HCT116 (cell line): ENCODE results near the gene KIRREL3. TPM values are rescaled to one million over a fixed set of nuclear protein-coding genes. Genes with fewer than 3 reads are reported as not detected.

Source experiments
- ATAC-seq: fragments of 200-7000 bp; cut with Tn5 transposase; 2 replicates; pipeline ENCODE4 v1.9.1; 2020; ENCODE audit warnings: mild to moderate bottlenecking, moderate library complexity
- BruUV-seq: library from RNA; stranded (reverse); fragments of 400-500 nt; replicated peaks from 2 replicates; lab custom pipeline; 2021; lab: Mats Ljungman, UMichigan
- CTCF ChIA-PET: fragments of 300-600 bp; sonication (Branson Sonifier 250); formaldehyde crosslinking; loops from one replicate; lab custom pipeline; 2021; ENCODE audit warnings: antibody characterized with exemption; lab: Charles Lee
- POLR2A ChIA-PET: fragments of 300-600, 350-600 bp; sonication (Branson Sonifier 250); formaldehyde crosslinking; loops from one replicate; lab custom pipeline; 2021; ENCODE audit warnings: antibody characterized with exemption; lab: Charles Lee
- RAD21 ChIA-PET, 2 experiments: fragments of 300-600 bp; sonication (Branson Sonifier 250); formaldehyde crosslinking; loops; one replicate each; lab custom pipeline; 2023; ENCODE audit warnings: low total read pairs in 2 of 2; ENCODE audit not compliant: uncharacterized antibody in 2 of 2, unreplicated experiment in 2 of 2, low non-redundant PET in 1 of 2; lab: Charles Lee
- DNase-seq: peaks from one replicate; pipeline ENCODE4 v3.0.0-alpha.2; 2010; ENCODE audit warnings: low read depth, low spot score
- H2AFZ ChIP-seq: fragments of 200-600 bp; shearing (Covaris generic), sonication (generic); 2 replicates; pipeline ENCODE4 v1.6.1; 2017; ENCODE audit warnings: low read depth, mixed run types, mixed read lengths, antibody characterized with exemption, low read length; ENCODE audit not compliant: poor library complexity, severe bottlenecking
- H3K27ac ChIP-seq: 2 replicates; pipeline ENCODE4 v1.5.1; 2012; ENCODE audit warnings: low read depth, low read length
- H3K27me3 ChIP-seq: fragments of 200-600 bp; sonication (generic); 2 replicates; pipeline ENCODE4 v1.6.1; 2016; ENCODE audit warnings: mixed run types, low read length, mixed read lengths; ENCODE audit not compliant: insufficient read depth
- H3K36me3 ChIP-seq, 2 experiments: fragments of 200-500 bp in 1 of 2; fragments of 200-600 bp in 1 of 2; sonication (Bioruptor generic) in 1 of 2; sonication (generic) in 1 of 2; 2 replicates each; pipeline versions ENCODE4 v1.5.1 to v1.6.1; 2014 to 2016; ENCODE audit warnings: low read length in 2 of 2, inconsistent platforms in 1 of 2, mixed read lengths in 1 of 2, mixed run types in 1 of 2; ENCODE audit not compliant: insufficient read depth in 2 of 2, control insufficient read depth in 1 of 2
- H3K4me1 ChIP-seq, 2 experiments: fragments of 200-600 bp in 1 of 2; sonication (generic) in 1 of 2; 2 replicates each; pipeline versions ENCODE4 v1.5.1 to v1.6.1; 2012 to 2017; ENCODE audit warnings: low read length in 2 of 2, inconsistent platforms in 1 of 2, mild to moderate bottlenecking in 1 of 2, mixed read lengths in 1 of 2, mixed run types in 1 of 2, moderate library complexity in 1 of 2; ENCODE audit not compliant: insufficient read depth in 2 of 2, control insufficient read depth in 1 of 2
- H3K4me2 ChIP-seq: fragments of 200-600 bp; sonication (generic); 2 replicates; pipeline ENCODE4 v1.6.1; 2017; ENCODE audit warnings: mixed run types, low read length, mixed read lengths
- H3K4me3 ChIP-seq, 2 experiments: fragments of 200-600 bp in 1 of 2; sonication (generic) in 1 of 2; replicated peaks in 1 of 2; 2 replicates each; pipeline ENCODE4 v1.5.1; 2011 to 2016; ENCODE audit warnings: low read length in 2 of 2, control low read depth in 1 of 2, low read depth in 1 of 2, mild to moderate bottlenecking in 1 of 2, mixed read lengths in 1 of 2, mixed run types in 1 of 2
- H3K79me2 ChIP-seq: fragments of 200-600 bp; sonication (generic); 2 replicates; pipeline ENCODE4 v1.6.1; 2017; ENCODE audit warnings: mild to moderate bottlenecking, mixed run types, low read length, moderate library complexity, mixed read lengths; ENCODE audit not compliant: insufficient read depth
- H3K9ac ChIP-seq: fragments of 200-600 bp; sonication (generic); 2 replicates; pipeline ENCODE4 v1.6.1; 2016; ENCODE audit warnings: low read length, mixed read lengths
- H3K9me2 ChIP-seq: fragments of 200-600 bp; sonication (generic), shearing (Covaris generic); 2 replicates; pipeline ENCODE4 v1.6.1; 2017; ENCODE audit warnings: mixed run types, mild to moderate bottlenecking, moderate library complexity; ENCODE audit not compliant: insufficient read depth
- H3K9me3 ChIP-seq, 2 experiments: fragments of 200-500 bp in 1 of 2; fragments of 200-600 bp in 1 of 2; sonication (Bioruptor generic) in 1 of 2; sonication (generic) in 1 of 2; 2 replicates each; pipeline ENCODE4 v1.6.1; 2014 to 2017; ENCODE audit warnings: low read length in 2 of 2, mixed read lengths in 2 of 2, inconsistent platforms in 1 of 2, low read depth in 1 of 2, mild to moderate bottlenecking in 1 of 2, mixed run types in 1 of 2, moderate library complexity in 1 of 2; ENCODE audit not compliant: control insufficient read depth in 1 of 2, insufficient read depth in 1 of 2
- H4K20me1 ChIP-seq: fragments of 200-600 bp; sonication (generic), shearing (Covaris generic); 2 replicates; pipeline ENCODE4 v1.6.1; 2017; ENCODE audit warnings: mixed run types, mild to moderate bottlenecking, moderate library complexity; ENCODE audit not compliant: insufficient read depth
- CBX3 ChIP-seq: IDR thresholded peaks from 2 replicates; pipeline ENCODE4 v1.6.1; 2012; ENCODE audit warnings: low read depth
- CEBPB ChIP-seq: IDR thresholded peaks from 2 replicates; pipeline ENCODE4 v1.6.1; 2012; ENCODE audit warnings: low read depth
- EZH2 ChIP-seq: fragments of 200-600 bp; sonication (generic); IDR thresholded peaks from 2 replicates; pipeline ENCODE4 v1.6.1; 2017; ENCODE audit warnings: antibody characterized with exemption, mixed run types
- EZH2phosphoT487 ChIP-seq: fragments of 200-600 bp; IDR thresholded peaks from 2 replicates; pipeline ENCODE4 v1.6.1; 2018; ENCODE audit warnings: antibody characterized with exemption, borderline replicate concordance
- POLR2A ChIP-seq: IDR thresholded peaks from 2 replicates; pipeline ENCODE4 v1.7.0; 2011; ENCODE audit warnings: borderline replicate concordance; ENCODE audit not compliant: insufficient read depth, insufficient read length; ENCODE audit errors: extremely low read depth
- POLR2AphosphoS5 ChIP-seq: IDR thresholded peaks from 2 replicates; pipeline ENCODE4 v1.6.1; 2011; ENCODE audit warnings: mild to moderate bottlenecking, low read depth, low read length, moderate library complexity
- RAD21 ChIP-seq: IDR thresholded peaks from 2 replicates; pipeline ENCODE4 v1.6.1; 2012; ENCODE audit warnings: low read depth, mild to moderate bottlenecking
- SIN3A ChIP-seq: IDR thresholded peaks from 2 replicates; pipeline ENCODE4 v1.6.1; 2012; ENCODE audit warnings: low read depth
- SP1 ChIP-seq: IDR thresholded peaks from 2 replicates; pipeline ENCODE4 v1.6.1; 2012; ENCODE audit warnings: low read depth
- TCF7L2 ChIP-seq: IDR thresholded peaks from 2 replicates; pipeline ENCODE4 v1.7.0; 2011; ENCODE audit warnings: borderline replicate concordance, inconsistent platforms; ENCODE audit not compliant: insufficient read depth, insufficient read length; ENCODE audit errors: extremely low read depth
- YY1 ChIP-seq: IDR thresholded peaks from 2 replicates; pipeline ENCODE4 v1.6.1; 2011; ENCODE audit warnings: low read length, low read depth, moderate library complexity, mild to moderate bottlenecking; ENCODE audit not compliant: insufficient replicate concordance; ENCODE audit errors: extremely low read depth
- ZNF274 ChIP-seq: fragments of 200-500 bp; sonication (Bioruptor generic); IDR thresholded peaks from 2 replicates; pipeline ENCODE4 v1.6.1; 2014; ENCODE audit warnings: mild to moderate bottlenecking, low read depth, low read length, inconsistent platforms
- intact Hi-C: fragments of 100-400 bp; cut with micrococcal nuclease; formaldehyde crosslinking; loops from 2 replicates; pipeline ENCODE4 v1.10.0; 2022
- total RNA-seq: library from RNA; stranded (reverse); gene quantifications from one replicate; pipeline ENCODE4 v1.2.1, GENCODE V29; 2021; ENCODE audit not compliant: unreplicated experiment
- TF ChIP-seq, protein P1 (sequence below): IDR thresholded peaks from 2 replicates; pipeline ENCODE4 v1.6.1; 2012; ENCODE audit warnings: low read depth
- TF ChIP-seq, protein P2 (sequence below), 3 experiments: fragments of 200-600 bp in 1 of 3; sonication (generic) in 1 of 3; IDR thresholded peaks in 2 of 3; conservative IDR thresholded peaks in 1 of 3; 2 replicates each; pipeline ENCODE4 v1.5.1; 2012 to 2017; ENCODE audit warnings: low read depth in 2 of 3, low read length in 2 of 3, antibody characterized with exemption in 1 of 3, borderline replicate concordance in 1 of 3, control low read depth in 1 of 3, mild to moderate bottlenecking in 1 of 3, mixed read lengths in 1 of 3, mixed run types in 1 of 3, moderate library complexity in 1 of 3; ENCODE audit not compliant: insufficient read depth in 1 of 3

Gene KIRREL3
- total RNA-seq, 1 experiment from 2014 or later: not detected

DNA sequence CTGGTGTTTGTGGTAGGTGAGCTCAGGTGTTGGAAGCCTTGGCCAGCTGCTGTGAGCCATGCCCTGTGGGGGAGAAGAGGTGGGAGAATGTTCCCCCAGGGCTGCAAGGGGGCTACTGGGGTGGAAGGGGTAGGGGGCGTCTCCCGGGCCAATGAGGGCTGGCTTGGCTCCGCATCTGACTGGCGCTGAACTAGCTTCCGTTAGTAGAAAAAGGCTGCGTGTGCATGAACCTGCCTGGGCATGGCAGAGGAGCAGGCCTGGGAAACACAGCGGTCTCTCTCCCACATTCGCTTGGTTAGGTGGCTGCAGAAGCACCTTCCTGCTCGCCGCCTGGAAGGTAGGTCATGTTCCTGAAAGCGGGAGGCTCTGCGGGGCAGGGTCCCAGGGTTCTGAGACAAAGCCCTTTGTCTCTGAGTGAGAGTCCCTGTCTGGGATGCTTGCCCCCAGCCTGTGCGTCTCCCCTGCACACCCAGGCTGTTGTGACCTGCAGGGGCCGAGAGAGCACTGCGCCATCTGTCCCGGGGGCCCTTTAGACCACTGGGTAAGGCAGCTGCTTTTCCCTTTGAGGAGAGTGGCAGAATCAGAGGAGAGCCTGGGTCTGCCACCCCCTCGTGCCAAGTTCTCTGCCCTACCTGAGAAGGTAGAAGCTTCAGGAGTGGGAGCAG lies 466.3 kb downstream of the KIRREL3 start:
- TF ChIP-seq CBX3 (no peak), ZNF274 (no peak), SP1 (no peak), YY1 (no peak), EZH2phosphoT487 (no peak), EZH2 (no peak), TCF7L2 (no peak), POLR2AphosphoS5 (no peak), SIN3A (no peak), POLR2A (no peak), CEBPB (no peak), RAD21 (no peak)
- TF ChIP-seq, protein P1, sequence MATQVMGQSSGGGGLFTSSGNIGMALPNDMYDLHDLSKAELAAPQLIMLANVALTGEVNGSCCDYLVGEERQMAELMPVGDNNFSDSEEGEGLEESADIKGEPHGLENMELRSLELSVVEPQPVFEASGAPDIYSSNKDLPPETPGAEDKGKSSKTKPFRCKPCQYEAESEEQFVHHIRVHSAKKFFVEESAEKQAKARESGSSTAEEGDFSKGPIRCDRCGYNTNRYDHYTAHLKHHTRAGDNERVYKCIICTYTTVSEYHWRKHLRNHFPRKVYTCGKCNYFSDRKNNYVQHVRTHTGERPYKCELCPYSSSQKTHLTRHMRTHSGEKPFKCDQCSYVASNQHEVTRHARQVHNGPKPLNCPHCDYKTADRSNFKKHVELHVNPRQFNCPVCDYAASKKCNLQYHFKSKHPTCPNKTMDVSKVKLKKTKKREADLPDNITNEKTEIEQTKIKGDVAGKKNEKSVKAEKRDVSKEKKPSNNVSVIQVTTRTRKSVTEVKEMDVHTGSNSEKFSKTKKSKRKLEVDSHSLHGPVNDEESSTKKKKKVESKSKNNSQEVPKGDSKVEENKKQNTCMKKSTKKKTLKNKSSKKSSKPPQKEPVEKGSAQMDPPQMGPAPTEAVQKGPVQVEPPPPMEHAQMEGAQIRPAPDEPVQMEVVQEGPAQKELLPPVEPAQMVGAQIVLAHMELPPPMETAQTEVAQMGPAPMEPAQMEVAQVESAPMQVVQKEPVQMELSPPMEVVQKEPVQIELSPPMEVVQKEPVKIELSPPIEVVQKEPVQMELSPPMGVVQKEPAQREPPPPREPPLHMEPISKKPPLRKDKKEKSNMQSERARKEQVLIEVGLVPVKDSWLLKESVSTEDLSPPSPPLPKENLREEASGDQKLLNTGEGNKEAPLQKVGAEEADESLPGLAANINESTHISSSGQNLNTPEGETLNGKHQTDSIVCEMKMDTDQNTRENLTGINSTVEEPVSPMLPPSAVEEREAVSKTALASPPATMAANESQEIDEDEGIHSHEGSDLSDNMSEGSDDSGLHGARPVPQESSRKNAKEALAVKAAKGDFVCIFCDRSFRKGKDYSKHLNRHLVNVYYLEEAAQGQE: no peak
- TF ChIP-seq, protein P2, sequence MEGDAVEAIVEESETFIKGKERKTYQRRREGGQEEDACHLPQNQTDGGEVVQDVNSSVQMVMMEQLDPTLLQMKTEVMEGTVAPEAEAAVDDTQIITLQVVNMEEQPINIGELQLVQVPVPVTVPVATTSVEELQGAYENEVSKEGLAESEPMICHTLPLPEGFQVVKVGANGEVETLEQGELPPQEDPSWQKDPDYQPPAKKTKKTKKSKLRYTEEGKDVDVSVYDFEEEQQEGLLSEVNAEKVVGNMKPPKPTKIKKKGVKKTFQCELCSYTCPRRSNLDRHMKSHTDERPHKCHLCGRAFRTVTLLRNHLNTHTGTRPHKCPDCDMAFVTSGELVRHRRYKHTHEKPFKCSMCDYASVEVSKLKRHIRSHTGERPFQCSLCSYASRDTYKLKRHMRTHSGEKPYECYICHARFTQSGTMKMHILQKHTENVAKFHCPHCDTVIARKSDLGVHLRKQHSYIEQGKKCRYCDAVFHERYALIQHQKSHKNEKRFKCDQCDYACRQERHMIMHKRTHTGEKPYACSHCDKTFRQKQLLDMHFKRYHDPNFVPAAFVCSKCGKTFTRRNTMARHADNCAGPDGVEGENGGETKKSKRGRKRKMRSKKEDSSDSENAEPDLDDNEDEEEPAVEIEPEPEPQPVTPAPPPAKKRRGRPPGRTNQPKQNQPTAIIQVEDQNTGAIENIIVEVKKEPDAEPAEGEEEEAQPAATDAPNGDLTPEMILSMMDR (IDR thresholded peaks at IDR 0.05 in 2 of 3, conservative IDR thresholded peaks at IDR 0.05 in 1 of 3; ENCODE audit: borderline replicate concordance in 1 of 3, insufficient read depth in 1 of 3, low read depth in 2 of 3, low read length in 2 of 3): no peak
- H3K27me3 ChIP-seq: peaks cover 25% of the 10 kb centered on the region
- H4K20me1 ChIP-seq: no peaks in the 10 kb centered on the region
- no peak overlapping the region for H3K4me2 ChIP-seq
- H3K4me3 ChIP-seq: no peak overlapping the region
- POLR2A ChIA-PET: no interaction called here
- no TSS peak for BruUV-seq
- CTCF ChIA-PET: no interaction called here
- H3K9me2 ChIP-seq: no peaks in the 10 kb centered on the region
- ATAC-seq (no peak), DNase-seq (no peak)
- intact Hi-C loops: no loop called here
- no peak overlapping the region for H2AFZ ChIP-seq
- no peaks in the 10 kb centered on the region for H3K4me1 ChIP-seq
- H3K79me2 ChIP-seq: no peaks in the 10 kb centered on the region
- no peaks in the 10 kb centered on the region for H3K9me3 ChIP-seq
- H3K27ac ChIP-seq: no peak overlapping the region
- no peak overlapping the region for H3K9ac ChIP-seq
- RAD21 ChIA-PET: interaction anchor here in 1 of 2 experiments (0.7 kb wide), 1 partner anchor 93 kb away, joined by 5 read pairs; no protein-coding TSS in a partner anchor
- no peaks in the 10 kb centered on the region for H3K36me3 ChIP-seq
